CD14-positive monocyte (primary cell): ENCODE measurements around the gene MDGA2. TPM values are rescaled to one million over a fixed set of nuclear protein-coding genes. Genes with fewer than 3 reads are reported as not detected.

Source experiments
- DNase-seq, 3 donors: peaks; one replicate each; pipeline ENCODE4 v3.0.0-alpha.2; 2011 to 2022
- H2AFZ ChIP-seq: 2 replicates; pipeline ENCODE4 v1.6.0; 2012; ENCODE audit warnings: mild to moderate bottlenecking, low read depth, low read length, inconsistent platforms; ENCODE audit not compliant: insufficient read depth, poor library complexity, severe bottlenecking
- H3K27ac ChIP-seq, 2 donors: 1 replicate in 1 of 2; 2 replicates in 1 of 2; pipeline ENCODE4 v1.5.1; 2012 to 2013; ENCODE audit warnings: low read length in 2 of 2, control low read depth in 1 of 2, inconsistent platforms in 1 of 2, low read depth in 1 of 2, mild to moderate bottlenecking in 1 of 2
- H3K27me3 ChIP-seq, 2 donors: one replicate each; pipeline versions ENCODE4 v1.6.0 to v1.6.1; 2011 to 2013; ENCODE audit warnings: low read length in 2 of 2; ENCODE audit not compliant: control insufficient read depth in 2 of 2, insufficient read depth in 2 of 2
- H3K36me3 ChIP-seq, 2 donors: replicated peaks in 1 of 2; 1 replicate in 1 of 2; 2 replicates in 1 of 2; pipeline versions ENCODE4 v1.5.1 to v1.6.1; 2012 to 2013; ENCODE audit warnings: low read length in 2 of 2, control low read depth in 1 of 2, inconsistent platforms in 1 of 2, mild to moderate bottlenecking in 1 of 2; ENCODE audit not compliant: insufficient read depth in 2 of 2, control insufficient read depth in 1 of 2
- H3K4me1 ChIP-seq, 2 donors: 1 replicate in 1 of 2; 2 replicates in 1 of 2; pipeline versions ENCODE4 v1.5.1 to v1.6.1; 2012 to 2013; ENCODE audit warnings: low read length in 2 of 2, control low read depth in 1 of 2, inconsistent platforms in 1 of 2, mild to moderate bottlenecking in 1 of 2, moderate library complexity in 1 of 2; ENCODE audit not compliant: insufficient read depth in 2 of 2, control insufficient read depth in 1 of 2
- H3K4me2 ChIP-seq: replicated peaks from 2 replicates; pipeline ENCODE3; 2012; ENCODE audit warnings: low read length, moderate library complexity, mild to moderate bottlenecking; ENCODE audit not compliant: poor library complexity, severe bottlenecking; ENCODE audit errors: extremely low read depth
- H3K4me3 ChIP-seq, 3 experiments: fragments of 200-600 bp in 1 of 3; sonication (generic) in 1 of 3; replicated peaks in 1 of 3; 1 replicate in 2 of 3; 2 replicates in 1 of 3; pipeline ENCODE4 v1.5.1; 2011 to 2013; ENCODE audit warnings: low read length in 3 of 3, mild to moderate bottlenecking in 3 of 3, control low read depth in 2 of 3, low read depth in 2 of 3, inconsistent platforms in 1 of 3, moderate library complexity in 1 of 3
- H3K79me2 ChIP-seq: 2 replicates; pipeline ENCODE4 v1.6.0; 2012; ENCODE audit warnings: mild to moderate bottlenecking, control low read depth, inconsistent platforms, low read length, moderate library complexity; ENCODE audit not compliant: insufficient read depth
- H3K9ac ChIP-seq: 2 replicates; pipeline ENCODE4 v1.6.0; 2017; ENCODE audit warnings: low read length, mild to moderate bottlenecking; ENCODE audit not compliant: insufficient read depth, poor library complexity, severe bottlenecking
- H3K9me3 ChIP-seq, 2 donors: replicated peaks in 1 of 2; 1 replicate in 1 of 2; 2 replicates in 1 of 2; pipeline versions ENCODE4 v1.5.1 to v1.6.1; 2012 to 2013; ENCODE audit warnings: low read length in 2 of 2, control low read depth in 1 of 2; ENCODE audit not compliant: control insufficient read depth in 1 of 2, insufficient read depth in 1 of 2
- H4K20me1 ChIP-seq: 2 replicates; pipeline ENCODE4 v1.6.0; 2012; ENCODE audit warnings: mild to moderate bottlenecking, low read length, control low read depth, moderate library complexity; ENCODE audit not compliant: insufficient read depth
- H3K27ac Mint-ChIP-seq, 7 donors: one replicate each; pipeline ENCODE4 v1.8.0; 2020; ENCODE audit warnings: mild to moderate bottlenecking in 7 of 7, mixed read lengths in 7 of 7, moderate library complexity in 6 of 7, inconsistent platforms in 2 of 7
- H3K27me3 Mint-ChIP-seq, 3 donors: one replicate each; pipeline ENCODE4 v1.8.0; 2021 to 2022; ENCODE audit warnings: low read depth in 3 of 3, mild to moderate bottlenecking in 3 of 3, mixed read lengths in 3 of 3, moderate library complexity in 3 of 3, inconsistent platforms in 1 of 3
- H3K36me3 Mint-ChIP-seq, 2 donors: one replicate each; pipeline ENCODE4 v1.8.0; 2020; ENCODE audit warnings: mixed read lengths in 2 of 2, inconsistent platforms in 1 of 2, mild to moderate bottlenecking in 1 of 2
- H3K4me1 Mint-ChIP-seq: one replicate; pipeline ENCODE4 v1.8.0; 2020; ENCODE audit warnings: mild to moderate bottlenecking, mixed read lengths
- H3K4me3 Mint-ChIP-seq, 2 donors: one replicate each; pipeline ENCODE4 v1.8.0; 2020; ENCODE audit warnings: mild to moderate bottlenecking in 2 of 2, mixed read lengths in 2 of 2, moderate library complexity in 1 of 2
- H3K9me3 Mint-ChIP-seq, 7 donors: one replicate each; pipeline ENCODE4 v1.8.0; 2020 to 2022; ENCODE audit warnings: mixed read lengths in 7 of 7, mild to moderate bottlenecking in 6 of 7, moderate library complexity in 6 of 7, inconsistent platforms in 2 of 7
- CTCF ChIP-seq: fragments of 200-600 bp; IDR thresholded peaks from one replicate; pipeline ENCODE4 v1.8.0; 2022; ENCODE audit warnings: antibody characterized with exemption, mild to moderate bottlenecking
- WGBS: methylation state at CpG from one replicate; pipeline ENCODE4 v1.1.5; 2013; ENCODE audit warnings: missing lambda C conversion rate; ENCODE audit not compliant: insufficient coverage; 5-methylcytosine and 5-hydroxymethylcytosine counted together
- intact Hi-C, 2 donors: fragments of 100-400 bp; cut with micrococcal nuclease; formaldehyde crosslinking; loops; one replicate each; pipeline versions ENCODE4 v1.15.0 to v1.15.1; 2023
- polyA plus RNA-seq, 3 donors: library from polyadenylated mRNA; depleted of rRNA in 1 of 3; unstranded in 2 of 3; stranded (reverse) in 1 of 3; fragments of 300-500 nt in 2 of 3; fragments of >200 nt in 1 of 3; fragmentation: Illumina TruSeq in 2 of 3; gene quantifications; 1 replicate in 2 of 3; 2 replicates in 1 of 3; pipeline ENCODE4 v1.2.3, GENCODE V29; 2012 to 2021

MDGA2 gene
- polyA plus RNA-seq, 3 donors, result not detected

GRCh38 chr14:46999661-47000060 lies 675.7 kb downstream of the MDGA2 start:
- no peaks in the 10 kb centered on the region for H3K27me3 Mint-ChIP-seq
- H3K27ac Mint-ChIP-seq, result no peak overlapping the region

GRCh38 chr14:46989566-46989965 lies 685.8 kb downstream of the MDGA2 start:
- DNase-seq, result no peak
- intact Hi-C loops, result no loop called here
- H3K9ac ChIP-seq, result no peak overlapping the region
- H3K36me3 ChIP-seq, result no peaks in the 10 kb centered on the region
- H4K20me1 ChIP-seq, result no peaks in the 10 kb centered on the region
- no peaks in the 10 kb centered on the region for H3K79me2 ChIP-seq
- no peaks in the 10 kb centered on the region for H3K27me3 Mint-ChIP-seq
- no peaks in the 10 kb centered on the region for H3K36me3 Mint-ChIP-seq
- H3K4me1 ChIP-seq, result no peaks in the 10 kb centered on the region
- TF ChIP-seq CTCF, result no peak
- no peak overlapping the region for H3K4me3 ChIP-seq
- H3K27ac ChIP-seq, result no peak overlapping the region
- H2AFZ ChIP-seq, result no peak overlapping the region
- no peaks in the 10 kb centered on the region for H3K9me3 ChIP-seq
- H3K4me3 Mint-ChIP-seq, result no peak overlapping the region
- no peak overlapping the region for H3K4me2 ChIP-seq
- H3K27me3 ChIP-seq, result no peaks in the 10 kb centered on the region
- no peak overlapping the region for H3K27ac Mint-ChIP-seq
- H3K9me3 Mint-ChIP-seq, result peaks cover 0 to 3% (median 2%) of the 10 kb centered on the region in 7 donors
- H3K4me1 Mint-ChIP-seq, result no peaks in the 10 kb centered on the region

More at GRCh38 chr14:46999661-47000060, 675.7 kb downstream of the MDGA2 start:
- Mint-ChIP-seq H3K36me3 (no peaks in the 10 kb centered on the region), H3K4me3 (no peak overlapping the region), H3K4me1 (no peaks in the 10 kb centered on the region), H3K9me3 (peaks cover 0 to 2% (median 0%) of the 10 kb centered on the region in 7 donors)
- H4K20me1 ChIP-seq, result no peaks in the 10 kb centered on the region
- no peak for TF ChIP-seq CTCF
- no peak overlapping the region for H3K4me2 ChIP-seq
- no peak for DNase-seq
- H2AFZ ChIP-seq, result no peak overlapping the region
- intact Hi-C loops, result no loop called here
- H3K9me3 ChIP-seq, result no peaks in the 10 kb centered on the region
- no peaks in the 10 kb centered on the region for H3K27me3 ChIP-seq
- no peaks in the 10 kb centered on the region for H3K79me2 ChIP-seq
- H3K4me1 ChIP-seq, result no peaks in the 10 kb centered on the region
- no peaks in the 10 kb centered on the region for H3K36me3 ChIP-seq
- H3K4me3 ChIP-seq, result no peak overlapping the region
- no peak overlapping the region for H3K27ac ChIP-seq
- H3K9ac ChIP-seq, result no peak overlapping the region
- no CpG with 5 or more reads among the region's 1 CpG for WGBS
